CD4-positive, alpha-beta T cell treated with Interleukin-4 for 4 hours (primary cell): ENCODE data around the gene SBNO2.

Source experiments
- DNase-seq: peaks from one replicate; pipeline ENCODE4 v3.0.0-alpha.2; 2020

Gene SBNO2

DNA sequence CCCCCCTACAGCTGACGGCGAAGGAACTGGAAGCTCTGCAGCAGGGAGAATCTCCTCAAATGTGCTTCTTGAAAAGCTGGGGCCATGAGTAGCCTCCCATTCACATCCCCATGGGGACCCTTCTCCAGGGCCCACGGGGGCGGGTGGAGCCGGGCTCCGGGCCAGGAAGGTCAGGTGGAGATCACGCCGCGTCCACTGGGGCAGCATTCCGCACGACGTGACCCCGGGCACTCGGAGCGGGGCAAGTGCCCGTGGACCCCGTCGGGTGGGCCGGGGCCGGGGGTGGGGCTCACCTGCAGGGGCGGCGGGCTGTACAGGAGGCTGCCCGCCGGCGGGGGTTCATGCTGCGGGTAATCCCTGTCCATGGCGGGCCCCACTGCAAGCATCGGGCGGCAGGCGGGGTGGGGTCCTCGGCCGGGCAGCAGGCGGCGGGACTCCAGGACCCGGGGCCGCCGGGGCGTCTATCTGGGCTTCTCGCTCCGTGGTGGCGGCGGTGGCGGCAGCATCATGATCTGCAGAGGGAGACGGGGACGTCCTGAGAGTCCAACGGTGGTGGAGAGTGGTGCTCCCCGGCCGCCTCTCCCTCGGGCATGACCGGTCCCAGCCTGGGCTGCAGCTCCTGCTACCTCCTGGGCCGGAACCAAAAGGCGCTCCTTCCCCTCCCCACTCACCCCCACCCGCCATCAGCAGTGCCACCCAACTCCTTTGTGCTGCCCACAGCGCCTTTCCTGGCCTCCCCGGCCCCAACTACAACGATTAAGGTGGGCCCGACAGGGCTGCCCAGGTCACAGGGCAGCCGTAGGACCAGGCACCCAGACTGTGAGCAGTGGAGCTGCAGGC, 20.0 kb downstream of the SBNO2 start:
- no peak for DNase-seq

GRCh38 chr19:1151917-1152587, 22.0 kb downstream of the SBNO2 start:
- DNase-seq = no peak

- DNase-seq = no peak
Measured at GRCh38 chr19:1151037-1151724, 22.9 kb downstream of the SBNO2 start.

- DNase-seq = no peak
Measured at GRCh38 chr19:1150333-1151036, 23.6 kb downstream of the SBNO2 start.

DNA sequence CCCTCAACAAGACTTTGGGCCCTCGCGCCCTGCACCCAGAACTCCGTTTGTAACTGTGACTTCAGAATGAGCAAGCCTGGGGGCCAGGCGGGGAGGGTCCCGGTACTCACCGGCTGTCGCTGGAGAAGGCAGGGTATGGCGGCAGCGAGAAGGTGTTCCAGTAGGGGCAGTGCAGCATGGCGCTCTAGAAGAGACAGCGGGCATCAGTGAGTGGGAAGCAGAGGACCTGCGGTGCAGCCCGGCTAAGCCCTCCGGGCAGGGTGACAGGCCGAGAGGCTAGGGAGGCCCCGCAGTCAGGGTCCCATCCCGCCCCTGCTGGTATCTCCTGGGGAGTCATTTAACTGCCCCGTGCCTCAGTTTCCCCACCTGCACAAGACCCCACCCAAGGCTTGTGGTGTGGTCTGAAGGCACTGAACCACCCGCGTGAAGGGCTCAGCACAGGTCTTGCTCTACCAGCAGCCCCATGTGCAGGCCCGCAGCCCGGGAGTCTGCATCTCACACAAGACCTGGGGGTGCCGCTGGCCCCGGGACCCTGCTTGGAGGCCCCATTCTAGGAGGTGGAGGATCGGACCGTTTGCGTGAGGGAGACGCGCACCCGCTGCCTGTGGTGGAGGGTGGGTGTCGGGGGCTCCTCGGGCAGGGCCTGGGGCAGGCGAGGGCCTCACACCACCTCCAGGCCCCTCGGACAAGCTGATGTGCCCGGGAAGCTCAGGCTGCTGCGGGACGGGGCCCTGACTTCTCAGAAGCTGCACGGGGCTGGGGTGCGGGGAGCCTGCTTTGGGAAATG, 24.6 kb downstream of the SBNO2 start:
- DNase-seq = no peak

- no peak for DNase-seq
Measured at GRCh38 chr19:1147934-1148549, 26.0 kb downstream of the SBNO2 start.

- DNase-seq = no peak
Measured at GRCh38 chr19:1146858-1147780, 26.9 kb downstream of the SBNO2 start.

GRCh38 chr19:1146412-1146699, 27.7 kb downstream of the SBNO2 start:
- DNase-seq = no peak

DNA sequence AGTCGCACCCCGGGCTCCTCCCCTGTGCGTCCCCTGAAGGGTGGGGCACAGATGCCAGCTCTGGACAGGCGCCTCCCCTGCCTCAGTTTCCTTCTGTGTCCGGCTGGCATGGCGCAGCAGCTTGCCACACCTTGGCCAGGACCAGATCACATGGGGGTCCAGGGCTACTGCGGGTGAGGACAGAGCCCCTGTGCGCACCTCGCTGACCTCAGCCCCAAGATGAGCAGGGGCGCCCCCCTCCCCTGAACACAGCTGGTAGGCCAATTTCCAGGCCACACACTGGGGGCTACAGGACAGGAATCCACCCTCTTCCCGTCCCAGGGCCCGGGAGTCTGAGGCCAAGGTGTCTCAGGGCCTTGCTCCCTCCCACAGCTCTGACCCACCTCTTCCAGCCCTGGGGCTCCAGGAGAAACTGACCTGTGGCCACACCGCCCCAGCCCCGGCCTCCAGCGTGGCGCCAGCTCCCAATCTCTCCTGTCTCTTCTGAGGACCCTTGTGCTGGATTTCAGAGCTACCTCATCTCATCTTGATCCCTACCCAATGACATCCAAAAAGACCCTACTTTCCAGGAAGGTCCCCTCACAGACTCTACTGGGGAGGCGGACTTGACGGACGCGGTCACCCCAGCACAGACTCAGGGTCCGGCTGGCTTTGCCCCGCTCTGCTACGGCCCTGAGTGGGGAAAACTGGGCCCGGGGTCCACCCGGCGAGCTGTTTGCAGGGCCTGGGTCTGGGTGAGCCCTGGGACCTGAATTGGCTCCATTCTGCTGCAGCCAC, 28.2 kb downstream of the SBNO2 start:
- no peak for DNase-seq

DNA sequence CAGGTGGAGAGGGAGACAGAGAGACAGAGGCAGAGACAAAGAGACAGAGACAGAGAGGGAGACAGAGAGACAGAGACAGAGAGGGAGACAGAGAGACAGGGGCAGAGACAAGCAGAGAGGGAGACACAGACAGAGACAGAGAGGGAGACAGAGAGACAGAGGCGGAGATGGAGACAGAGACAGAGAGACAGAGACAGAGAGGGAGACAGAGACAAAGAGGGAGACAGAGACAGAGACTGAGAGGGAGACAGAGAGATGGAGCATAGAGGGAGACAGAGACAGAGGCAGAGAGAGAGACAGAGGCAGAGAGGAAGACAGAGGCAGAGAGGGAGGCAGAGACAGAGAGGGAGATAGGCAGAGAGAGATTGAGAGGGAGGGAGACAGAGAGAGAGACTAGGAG, 29.3 kb downstream of the SBNO2 start:
- no peak for DNase-seq

DNA sequence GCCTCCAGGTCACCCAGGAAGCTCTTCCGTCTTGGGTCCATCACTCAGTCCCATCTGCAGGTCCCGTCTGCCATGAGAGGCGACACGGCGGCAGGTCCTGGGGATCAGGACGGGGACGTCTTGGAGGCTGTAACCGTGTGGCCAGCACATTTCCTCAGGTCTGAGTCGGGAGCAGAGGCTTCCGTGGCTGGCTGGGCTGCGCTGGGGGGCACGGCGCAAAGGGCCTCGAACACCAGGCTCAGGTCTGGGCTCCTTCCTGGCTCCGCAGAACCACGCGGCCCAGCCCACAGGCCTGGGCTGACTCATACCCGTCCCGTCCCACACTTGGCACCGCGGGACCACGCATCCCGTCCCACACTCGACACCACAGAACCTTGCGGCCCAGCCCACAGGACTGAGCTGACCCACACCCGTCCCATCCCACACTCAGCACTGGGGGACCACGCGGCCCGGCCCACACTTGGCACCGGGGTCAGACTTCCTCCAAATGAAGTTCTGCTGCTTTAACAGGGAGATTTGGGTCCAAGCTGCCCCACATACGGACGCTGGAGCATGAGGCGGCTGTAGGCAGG, 30.2 kb downstream of the SBNO2 start:
- no peak for DNase-seq

GRCh38 chr19:1141944-1142343, 32.1 kb downstream of the SBNO2 start:
- DNase-seq = no peak

- no peak for DNase-seq
Measured at GRCh38 chr19:1140272-1141027, 33.6 kb downstream of the SBNO2 start.

GRCh38 chr19:1139126-1139525, 34.9 kb downstream of the SBNO2 start:
- no peak for DNase-seq

GRCh38 chr19:1138121-1138520, 35.9 kb downstream of the SBNO2 start:
- DNase-seq = no peak

GRCh38 chr19:1136621-1137317, 37.3 kb downstream of the SBNO2 start:
- no peak for DNase-seq

GRCh38 chr19:1136201-1136600, 37.9 kb downstream of the SBNO2 start:
- DNase-seq = no peak

GRCh38 chr19:1135454-1135853, 38.6 kb downstream of the SBNO2 start:
- no peak for DNase-seq
